HG02885 (cell line): Measurements from ENCODE around the gene ZNF423.
"Not testable (repeated sequence)": the region's sequence is repeated elsewhere in the genome, so short reads cannot be mapped to it uniquely, and the experiment has no call there.

Experiments
- ATAC-seq: cut with Tn5 transposase; IDR thresholded peaks from one replicate; pipeline ENCODE4 v1.9.1; 2021; ENCODE audit warnings: mild to moderate bottlenecking; ENCODE audit not compliant: unreplicated experiment, poor library complexity

The ZNF423 gene

GRCh38 chr16:49677661-49678060 lies 178.3 kb downstream of the ZNF423 start:
- not testable (repeated sequence) for ATAC-seq

- ATAC-seq = no peak
These were observed 180.5 kb downstream of the ZNF423 start for GRCh38 chr16:49675413-49675812.

DNA sequence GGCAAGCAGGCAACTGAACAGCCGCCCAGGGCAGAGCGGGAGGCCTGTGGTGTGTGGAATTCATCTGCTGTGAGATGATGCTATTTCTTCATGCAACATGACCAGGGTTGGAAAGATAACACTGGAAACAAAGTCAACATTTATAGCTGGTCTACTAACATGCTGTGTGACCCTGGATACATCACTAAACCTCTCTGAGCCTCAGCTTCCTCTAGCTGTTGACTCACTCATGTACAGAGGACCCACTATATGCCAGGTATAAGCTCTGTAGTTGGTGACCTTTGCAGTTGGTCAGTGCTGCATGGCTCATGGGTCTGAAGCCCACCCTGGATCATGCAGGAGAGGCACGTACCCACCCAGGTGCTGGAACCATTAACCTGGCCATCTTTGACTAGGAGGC lies 180.9 kb downstream of the ZNF423 start:
- no peak for ATAC-seq

DNA sequence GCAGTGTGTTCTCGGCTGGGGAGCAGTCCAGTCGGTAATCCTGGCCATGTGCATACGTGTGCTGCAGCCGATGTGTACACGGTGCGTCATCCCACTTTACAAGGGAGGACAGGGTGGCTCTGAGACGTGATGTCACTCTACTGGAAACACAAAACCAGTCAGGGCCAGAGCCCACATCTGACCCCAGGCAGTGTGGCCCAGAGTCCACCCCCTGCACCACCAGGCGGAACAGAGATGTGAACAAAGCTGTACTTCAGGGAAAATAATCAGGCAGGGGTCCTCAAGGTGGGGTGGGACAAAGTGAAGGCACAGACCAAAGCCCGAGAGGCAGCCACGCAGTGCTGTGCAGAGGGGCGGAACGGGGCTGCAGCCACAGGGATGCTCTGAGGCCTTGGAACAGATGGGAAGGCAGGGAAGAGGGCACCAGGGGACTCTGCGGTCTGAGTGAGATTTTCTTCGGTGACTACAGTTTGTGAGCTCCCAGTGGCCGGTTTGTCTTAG lies 181.5 kb downstream of the ZNF423 start:
- no peak for ATAC-seq

GRCh38 chr16:49673442-49673841 lies 182.5 kb downstream of the ZNF423 start:
- ATAC-seq = no peak

GRCh38 chr16:49672753-49673152 lies 183.2 kb downstream of the ZNF423 start:
- no peak for ATAC-seq

DNA sequence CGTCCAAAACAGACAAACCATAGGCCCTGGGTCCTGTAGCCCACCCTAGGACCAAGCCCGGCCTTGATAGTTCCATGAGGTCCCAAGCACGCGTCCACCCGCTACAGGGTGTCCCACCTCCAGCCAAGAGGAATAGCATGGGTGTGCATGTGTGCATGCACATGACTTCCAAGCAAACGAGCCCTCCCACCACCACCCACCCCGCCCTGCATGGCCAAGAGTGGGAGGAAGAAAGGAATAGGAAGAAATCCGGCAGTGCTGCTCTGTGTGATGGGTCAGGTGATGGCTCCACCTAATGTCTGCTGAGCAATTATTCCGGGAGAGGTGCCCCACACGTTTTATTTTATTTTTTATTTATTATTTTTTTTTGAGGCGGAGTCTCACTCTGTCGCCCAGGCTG lies 184.6 kb downstream of the ZNF423 start:
- no peak for ATAC-seq

GRCh38 chr16:49670627-49671026 lies 185.3 kb downstream of the ZNF423 start:
- ATAC-seq = no peak

GRCh38 chr16:49665482-49666230 lies 190.3 kb downstream of the ZNF423 start:
- ATAC-seq = no peak

DNA sequence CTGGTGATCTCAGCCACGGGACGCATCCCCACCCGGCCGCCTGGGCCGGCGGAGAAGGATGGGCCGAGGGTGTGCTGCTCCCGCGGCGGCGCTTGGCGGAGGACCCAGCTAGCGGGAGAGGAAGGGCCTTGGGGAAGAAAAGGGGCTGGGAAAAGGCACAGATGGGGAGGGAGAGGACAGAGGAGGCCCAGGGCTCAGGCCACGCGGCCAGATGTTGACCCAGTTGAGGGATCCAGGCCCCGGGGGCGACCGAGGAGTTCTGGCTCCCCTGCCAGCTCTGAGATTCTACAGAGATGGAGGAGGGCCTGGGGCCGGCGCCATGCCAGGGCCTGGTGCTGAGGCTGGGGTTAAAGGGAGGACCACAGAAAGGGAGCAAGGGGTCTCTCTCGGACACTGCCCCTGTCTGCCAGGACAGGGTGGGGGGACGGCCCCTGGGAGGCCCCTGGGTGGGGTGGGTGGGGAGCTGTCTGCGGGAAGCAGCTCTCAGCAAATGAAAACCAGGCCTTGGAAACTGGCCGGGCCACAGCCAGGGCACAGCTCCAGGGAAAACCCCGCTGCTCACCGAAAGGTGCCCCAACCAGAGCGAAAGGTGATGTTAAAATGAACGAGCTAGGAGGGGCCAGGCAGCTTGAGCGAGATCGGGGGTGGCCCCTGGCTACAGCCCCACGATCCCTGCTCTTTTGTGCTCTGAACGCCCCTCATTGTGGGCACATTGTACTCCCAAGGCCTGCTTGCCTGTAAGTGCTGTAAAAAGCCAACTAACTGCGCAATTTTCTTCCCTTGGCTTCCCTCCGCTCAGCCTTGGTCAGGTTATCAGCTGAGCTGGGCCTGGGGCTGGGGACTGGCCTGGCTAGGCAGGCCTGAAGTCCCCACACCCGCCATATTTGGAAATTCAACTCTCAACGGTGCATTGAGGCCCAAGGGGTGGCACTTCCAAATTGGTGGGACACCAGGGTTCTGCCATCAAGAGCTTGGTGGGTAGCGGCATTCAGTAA lies 191.4 kb downstream of the ZNF423 start:
- ATAC-seq = no peak

GRCh38 chr16:49663081-49664065 lies 192.5 kb downstream of the ZNF423 start:
- ATAC-seq = no peak

GRCh38 chr16:49662569-49662968 lies 193.3 kb downstream of the ZNF423 start:
- ATAC-seq = no peak

DNA sequence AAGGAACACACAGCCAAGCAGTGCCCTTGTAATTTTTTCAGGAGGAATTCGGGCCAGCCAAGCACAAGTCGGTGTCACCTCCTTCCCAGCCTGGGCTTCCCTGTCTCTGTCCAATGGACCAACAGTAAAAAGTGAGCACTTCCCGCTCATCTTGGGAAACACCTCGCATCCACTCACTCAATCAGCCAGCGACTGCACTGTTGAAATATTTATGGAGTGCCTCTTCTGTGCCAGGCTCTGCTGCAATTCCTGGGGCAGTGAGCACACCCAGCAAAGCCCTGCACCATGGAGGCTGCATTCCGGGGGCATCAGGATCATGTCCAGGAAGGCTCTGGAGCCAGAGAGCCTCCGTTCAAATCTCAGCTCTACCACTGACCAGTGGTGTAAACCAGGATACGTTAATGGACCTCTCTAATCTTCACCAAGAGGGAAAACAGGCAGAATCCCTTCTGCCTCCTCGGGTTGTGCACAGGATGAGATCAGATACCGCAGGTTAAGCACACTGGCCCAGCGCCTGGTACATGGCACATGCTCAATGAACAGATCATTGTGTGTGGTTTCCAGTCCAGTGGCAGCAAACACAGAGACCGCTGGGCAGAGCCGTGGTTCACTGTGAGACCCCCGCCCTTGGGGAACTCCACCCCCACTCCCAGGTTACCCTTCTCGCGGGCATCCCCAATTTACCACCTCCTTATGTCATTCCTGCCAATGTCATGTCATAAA lies 194.3 kb downstream of the ZNF423 start:
- ATAC-seq = no peak

GRCh38 chr16:49660626-49661025 lies 195.3 kb downstream of the ZNF423 start:
- no peak for ATAC-seq

DNA sequence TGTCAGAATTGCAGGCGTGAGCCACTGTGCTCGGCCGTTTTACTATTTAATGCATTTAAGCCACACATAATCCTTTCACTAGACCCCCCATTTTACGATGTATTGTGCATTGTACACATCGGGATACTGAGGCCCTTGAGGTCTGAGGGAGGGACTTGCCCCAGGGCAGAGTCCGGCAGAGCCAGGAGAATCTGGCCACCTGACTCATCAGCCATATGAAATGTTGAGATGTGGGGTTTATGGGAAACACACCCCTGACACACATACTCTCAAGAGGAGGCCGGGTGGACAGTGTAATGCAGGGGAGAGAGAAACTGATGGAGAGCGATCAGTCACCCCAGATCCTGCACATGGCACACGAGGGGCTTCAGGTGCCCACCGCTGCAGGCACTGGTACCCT lies 196.6 kb downstream of the ZNF423 start:
- no peak for ATAC-seq

DNA sequence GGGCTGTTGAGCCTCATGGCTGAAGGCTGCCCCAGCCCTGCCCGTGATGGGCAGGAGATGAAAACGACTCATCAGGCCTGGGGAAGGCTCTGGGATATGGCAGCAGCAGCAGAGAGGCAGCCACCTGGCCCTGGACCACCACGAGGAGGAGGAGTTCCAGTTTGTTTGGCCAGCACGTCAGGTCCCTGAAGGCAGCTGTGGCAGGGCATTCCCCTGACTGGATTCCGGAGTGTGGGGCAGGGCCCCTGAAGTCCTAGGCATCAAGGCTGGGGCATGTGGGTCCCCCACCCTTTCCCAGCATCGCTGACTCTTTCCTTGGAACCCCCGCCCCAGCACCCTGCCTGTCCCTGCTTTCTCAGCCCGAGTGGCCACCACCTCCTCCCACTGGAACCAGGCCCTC lies 197.4 kb downstream of the ZNF423 start:
- no peak for ATAC-seq

- no peak for ATAC-seq
These were observed 198.0 kb downstream of the ZNF423 start for GRCh38 chr16:49657736-49658465.

DNA sequence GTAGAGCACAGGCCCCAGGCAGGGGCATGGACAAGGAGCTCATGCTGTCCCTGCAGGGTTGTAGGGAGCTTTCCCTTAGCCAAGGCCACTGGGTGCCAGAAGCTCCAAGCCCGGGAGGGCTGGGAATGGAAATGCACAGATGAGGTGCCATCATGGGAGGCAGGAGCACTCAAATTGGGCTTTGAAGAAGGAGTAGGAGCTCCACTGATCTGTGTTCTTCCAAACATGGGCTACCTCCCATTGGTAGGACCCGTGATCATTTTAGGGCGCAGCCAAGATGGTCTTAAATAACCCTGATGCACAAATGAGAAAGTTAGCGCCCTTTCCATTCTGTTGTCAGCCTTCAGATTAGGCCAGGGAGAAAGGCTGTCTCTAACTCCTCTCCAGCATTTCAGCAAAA lies 201.5 kb downstream of the ZNF423 start:
- ATAC-seq = no peak

DNA sequence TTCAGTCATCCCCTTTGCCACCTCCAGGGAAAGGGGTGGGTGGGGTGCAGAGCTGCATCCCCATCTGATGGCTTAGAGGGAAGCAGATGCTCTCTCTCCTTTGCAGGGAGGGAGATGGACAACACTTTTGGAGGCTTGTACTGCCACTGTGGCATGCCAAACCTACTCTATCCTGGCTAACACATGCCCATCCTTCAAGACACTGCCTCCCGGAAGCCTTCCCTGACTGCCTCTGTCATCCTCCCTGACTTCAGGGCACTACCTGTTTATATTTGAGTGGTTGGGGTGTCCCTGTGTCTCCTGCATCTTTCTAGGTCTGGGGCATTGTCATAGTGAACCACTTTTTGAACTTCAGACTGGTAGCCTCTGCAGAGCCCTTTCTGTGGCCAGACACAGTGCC lies 202.3 kb downstream of the ZNF423 start:
- ATAC-seq = no peak
